Ramos (cell line): ENCODE results near the gene METTL5.

Experiments used
- in situ Hi-C: fragments of 300-500 bp; cut with MboI; formaldehyde crosslinking; loops from one replicate; pipeline ENCODE4 v1.14.3; 2022; ENCODE audit warnings: low sequenced_read_pairs; ENCODE audit not compliant: unreplicated experiment

The METTL5 gene

DNA sequence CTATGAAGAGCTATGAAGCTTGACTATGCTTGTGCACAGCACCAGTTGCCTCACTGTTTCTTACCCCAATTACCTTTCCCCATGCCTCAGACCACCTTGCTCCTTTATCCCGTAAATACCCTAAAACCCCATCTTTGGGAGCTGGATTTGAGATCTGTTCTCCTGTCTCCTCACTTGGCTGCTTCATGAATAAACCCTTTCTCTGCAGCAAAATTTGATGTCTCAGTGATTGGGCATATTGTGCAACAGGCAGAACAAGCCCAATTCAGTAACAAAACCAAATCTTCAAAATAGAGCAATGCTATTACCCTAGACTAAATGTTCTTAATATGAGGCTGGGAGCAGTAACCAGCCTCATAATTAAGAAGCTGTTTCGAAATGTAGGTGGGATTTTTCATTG is 29.5 kb downstream of the METTL5 start:
- in situ Hi-C loops, result no loop called here

DNA sequence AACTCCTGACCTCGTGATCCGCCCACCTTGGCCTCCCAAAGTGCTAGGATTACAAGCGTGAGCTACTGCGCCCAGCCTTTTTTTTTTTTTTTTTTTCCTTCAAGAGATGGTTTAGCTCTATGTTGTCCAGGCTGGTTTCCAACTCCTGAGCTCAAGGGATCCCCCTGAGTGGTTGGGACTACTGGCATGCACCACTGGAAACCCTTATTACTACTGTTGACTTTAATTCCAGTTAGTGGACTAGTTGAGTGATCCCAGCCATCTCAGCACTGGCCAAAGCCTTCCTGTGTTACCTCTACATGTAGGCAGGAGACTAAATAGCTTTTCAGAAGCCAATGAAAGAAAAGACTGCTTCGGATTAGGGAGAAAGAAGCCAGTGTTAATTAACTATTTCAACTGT is 34.1 kb downstream of the METTL5 start:
- in situ Hi-C loops, result no loop called here

DNA sequence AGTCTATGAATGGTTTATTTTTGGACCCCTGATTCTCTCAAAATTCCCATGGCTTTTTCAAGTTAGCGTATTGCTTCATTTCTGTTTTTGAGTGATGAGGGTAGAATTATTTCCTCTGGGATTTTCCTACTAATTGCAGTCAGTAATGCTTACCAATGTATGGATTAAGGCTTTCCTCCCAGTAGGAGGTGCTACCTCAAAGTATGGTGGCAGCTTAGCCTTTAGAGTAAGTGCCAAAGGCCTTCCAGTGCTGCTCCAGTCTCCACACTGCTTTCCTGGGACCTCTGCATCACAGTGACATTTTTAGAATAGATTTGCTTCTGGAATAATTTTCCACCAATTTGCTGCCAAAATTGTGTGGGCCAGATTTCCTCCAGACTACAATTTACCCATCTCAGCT is 42.2 kb downstream of the METTL5 start:
- in situ Hi-C loops, result no loop called here

- in situ Hi-C loops, result no loop called here
Observed at GRCh38 chr2:169781249-169782013, 43.3 kb downstream of the METTL5 start.

GRCh38 chr2:169778446-169778845 is 46.3 kb downstream of the METTL5 start:
- in situ Hi-C loops, result no loop called here

- in situ Hi-C loops, result no loop called here
Observed at GRCh38 chr2:169776252-169776761, 48.4 kb downstream of the METTL5 start.

DNA sequence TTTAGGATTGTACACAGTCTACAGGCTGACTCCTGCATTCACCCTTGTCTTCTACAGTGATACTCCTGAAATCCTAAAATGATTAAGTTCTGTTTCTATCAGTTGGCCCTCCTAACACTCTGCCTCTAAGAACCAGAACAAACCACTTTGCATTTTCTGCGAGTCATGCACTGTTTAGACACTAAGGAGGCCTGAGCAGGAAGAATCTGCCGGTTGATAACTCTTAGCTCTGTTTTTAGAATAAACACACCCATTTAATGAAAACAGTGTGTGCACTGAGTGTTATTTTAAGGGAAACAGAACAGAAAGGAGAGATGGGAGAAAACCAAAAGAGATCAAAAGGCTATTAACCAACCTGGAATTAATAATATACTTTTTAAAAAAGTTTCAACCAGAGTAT is 48.9 kb downstream of the METTL5 start:
- in situ Hi-C loops, result no loop called here

DNA sequence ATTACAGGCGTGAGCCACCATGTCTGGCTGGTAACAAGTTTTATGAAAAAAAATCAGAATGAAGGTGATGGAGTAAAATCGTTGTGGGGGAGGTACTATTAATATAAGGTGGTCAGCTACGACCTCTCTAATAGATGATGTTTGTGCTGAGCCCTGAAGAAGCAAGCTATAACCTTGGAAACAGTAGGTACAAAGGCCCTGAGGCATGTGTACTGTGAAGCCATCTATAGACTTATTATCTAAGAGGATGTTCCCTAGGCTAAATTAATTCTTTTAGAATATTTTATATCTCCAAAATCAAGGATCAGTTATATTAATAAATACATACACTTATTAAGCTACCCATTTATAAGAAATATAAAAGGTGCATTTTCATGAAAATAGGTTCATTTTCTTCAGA is 49.4 kb downstream of the METTL5 start:
- in situ Hi-C loops, result no loop called here

DNA sequence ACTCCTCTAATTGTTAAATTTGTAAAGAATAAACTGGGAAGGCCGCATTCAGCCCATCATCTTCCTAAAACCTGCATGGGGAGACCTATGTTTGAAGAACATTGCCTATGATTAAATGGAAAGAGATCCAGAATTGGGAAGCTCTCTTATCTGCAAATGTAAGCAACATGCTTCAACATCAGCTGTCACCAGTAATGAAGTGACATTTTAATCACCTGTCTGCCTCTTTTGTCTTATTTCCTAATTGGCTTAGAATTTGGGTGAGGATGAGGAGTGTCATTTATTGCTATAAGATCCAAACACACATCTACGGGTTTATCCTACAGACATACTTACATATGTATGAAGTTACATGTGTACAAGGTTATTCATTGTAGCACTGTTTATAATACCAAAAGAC is 52.1 kb downstream of the METTL5 start:
- in situ Hi-C loops, result no loop called here

GRCh38 chr2:169771612-169772011 is 53.1 kb downstream of the METTL5 start:
- in situ Hi-C loops, result no loop called here

DNA sequence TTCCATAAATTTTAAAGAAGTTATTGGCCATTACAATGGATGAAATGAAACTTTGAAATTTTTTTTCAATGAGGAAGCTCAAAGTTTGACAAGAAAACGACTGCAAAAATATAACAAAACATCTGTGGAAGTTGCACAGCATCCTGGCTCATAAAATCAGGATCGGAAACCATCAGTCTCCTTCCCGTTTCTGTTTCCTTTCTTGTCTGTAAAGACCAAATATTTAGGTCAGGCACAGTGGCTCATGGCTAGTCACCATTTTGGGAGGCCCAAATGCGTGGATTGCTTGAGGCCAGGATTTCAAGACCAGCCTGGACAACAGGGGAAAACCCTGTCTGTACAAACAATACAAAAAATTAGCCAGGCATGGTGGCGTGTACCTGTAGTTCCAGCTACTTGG is 53.7 kb downstream of the METTL5 start:
- in situ Hi-C loops, result no loop called here

DNA sequence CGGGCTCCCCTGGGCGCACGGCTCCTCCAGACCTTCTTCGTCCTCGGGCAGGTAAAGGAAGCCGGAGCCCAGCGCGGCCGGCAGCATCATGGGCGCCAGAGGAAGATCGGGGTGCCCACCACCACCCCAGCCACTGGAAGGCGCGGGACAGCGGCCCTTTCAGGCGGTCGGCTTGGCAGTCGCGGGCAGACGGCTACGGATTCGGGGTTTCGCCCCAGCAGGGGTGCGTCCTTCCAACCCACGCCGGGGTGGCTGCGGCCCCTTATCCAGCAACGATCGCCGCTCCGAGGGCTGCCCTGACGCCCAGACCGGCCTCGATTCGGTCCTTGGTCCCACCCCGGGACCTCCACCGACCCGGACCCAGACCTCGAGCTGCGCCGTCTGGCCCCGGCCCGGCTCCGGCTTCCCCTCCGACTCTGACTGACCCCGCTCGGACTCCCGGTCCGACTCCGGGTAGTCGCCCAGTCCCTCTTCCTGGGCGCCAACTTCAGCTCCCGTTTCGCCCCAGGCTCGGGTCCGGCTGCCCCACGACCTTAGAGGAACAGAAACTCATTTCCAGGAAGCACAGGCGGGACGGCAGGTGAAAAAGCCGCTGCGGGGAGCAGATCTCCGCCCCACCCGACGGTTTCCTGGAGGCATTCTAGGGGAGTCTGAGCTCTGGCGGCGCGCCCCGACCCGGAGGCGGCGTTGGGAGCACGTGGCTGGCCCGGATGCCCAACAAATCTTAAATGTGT is 56.3 kb downstream of the METTL5 start:
- in situ Hi-C loops, result no loop called here

GRCh38 chr2:169767243-169767888 is 57.3 kb downstream of the METTL5 start:
- in situ Hi-C loops, result no loop called here

DNA sequence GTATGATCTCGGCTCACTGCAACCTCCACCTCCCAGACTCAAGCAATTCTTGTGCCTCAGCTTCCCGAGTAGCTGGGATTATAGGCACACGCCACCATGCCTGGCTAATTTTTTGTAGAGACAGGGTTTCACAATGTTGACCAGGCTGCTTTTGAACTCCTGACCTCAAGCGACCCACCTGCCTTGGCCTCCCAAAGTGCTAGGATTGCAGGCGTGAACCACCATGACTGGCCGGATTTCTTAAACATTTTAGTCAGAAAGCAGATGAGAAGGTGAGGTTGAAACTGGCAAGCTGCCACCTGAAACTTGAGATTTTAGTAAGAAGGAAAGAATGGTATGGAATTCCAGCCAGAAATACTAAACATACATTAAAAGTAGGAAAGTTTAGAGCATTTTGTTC is 59.2 kb downstream of the METTL5 start:
- in situ Hi-C loops, result no loop called here

DNA sequence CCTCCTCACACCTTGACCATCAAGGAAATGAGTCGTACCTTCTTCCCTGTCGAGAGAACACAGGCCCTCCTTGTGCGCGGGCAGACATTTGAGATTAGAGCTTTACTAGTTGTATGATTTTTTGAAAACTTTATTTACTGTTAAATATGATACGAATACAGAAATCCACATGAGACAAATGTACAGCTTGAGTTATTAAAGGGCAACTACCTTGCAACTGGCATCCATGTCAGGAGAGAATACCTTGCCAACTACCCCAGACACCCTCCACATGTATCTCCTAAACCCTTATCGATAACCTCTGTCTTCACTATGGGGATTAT is 62.8 kb downstream of the METTL5 start:
- in situ Hi-C loops, result no loop called here
